ENCODE data around the gene WDR45B.

Gene WDR45B

GRCh38 chr17:82667668-82668000, 19.4 kb upstream of the WDR45B start:
- no peak for DNase-seq
- in situ Hi-C loops (cut with HindIII; ENCODE audit: low pct_ligation_motif_present, low sequenced_read_pairs): no loop called here
- no peak for TF ChIP-seq CTCF (IDR thresholded peaks at IDR 0.05; ENCODE audit: low read depth, low read length, missing control alignments)

GRCh38 chr17:82666931-82667667, 18.9 kb upstream of the WDR45B start:
- in situ Hi-C loops (cut with HindIII; ENCODE audit: low pct_ligation_motif_present, low sequenced_read_pairs): no loop called here
- Histone ChIP-seq H3K36me3 (replicated peaks) (no peaks in the 10 kb centered on the region), H3K27ac (no peak overlapping the region), H3K27me3 (replicated peaks) (no peaks in the 10 kb centered on the region), H3K4me3 (ENCODE audit: low read depth, low read length) (no peak overlapping the region)
- no peak for TF ChIP-seq CTCF (IDR thresholded peaks at IDR 0.05; ENCODE audit: low read depth, low read length, missing control alignments)
- DNase-seq: no peak

More at GRCh38 chr17:82667668-82668000, 19.4 kb upstream of the WDR45B start:
- Histone ChIP-seq H3K27ac (no peak overlapping the region), H3K36me3 (replicated peaks) (no peaks in the 10 kb centered on the region), H3K27me3 (replicated peaks) (no peaks in the 10 kb centered on the region), H3K4me3 (ENCODE audit: low read depth, low read length) (no peak overlapping the region)

GRCh38 chr17:82665891-82666290, 17.6 kb upstream of the WDR45B start:
- no peaks in the 10 kb centered on the region for H3K27me3 ChIP-seq (replicated peaks)
- in situ Hi-C loops (cut with HindIII; ENCODE audit: low pct_ligation_motif_present, low sequenced_read_pairs): no loop called here
- TF ChIP-seq CTCF (IDR thresholded peaks at IDR 0.05; ENCODE audit: low read depth, low read length, missing control alignments): no peak
- H3K36me3 ChIP-seq (replicated peaks): no peaks in the 10 kb centered on the region
- no peak overlapping the region for H3K27ac ChIP-seq
- no peak overlapping the region for H3K4me3 ChIP-seq (ENCODE audit: low read depth, low read length)
- DNase-seq: no peak

- no peak overlapping the region for H3K27ac ChIP-seq
- TF ChIP-seq CTCF (IDR thresholded peaks at IDR 0.05; ENCODE audit: low read depth, low read length, missing control alignments): no peak
- in situ Hi-C loops (cut with HindIII; ENCODE audit: low pct_ligation_motif_present, low sequenced_read_pairs): no loop called here
- no peak for DNase-seq
- no peaks in the 10 kb centered on the region for H3K36me3 ChIP-seq (replicated peaks)
- no peak overlapping the region for H3K4me3 ChIP-seq (ENCODE audit: low read depth, low read length)
- no peaks in the 10 kb centered on the region for H3K27me3 ChIP-seq (replicated peaks)
Measured at GRCh38 chr17:82665217-82665616, 17.0 kb upstream of the WDR45B start.

- Histone ChIP-seq H3K27ac (no peak overlapping the region), H3K4me3 (ENCODE audit: low read depth, low read length) (no peak overlapping the region), H3K27me3 (replicated peaks) (no peaks in the 10 kb centered on the region), H3K36me3 (replicated peaks) (no peaks in the 10 kb centered on the region)
- TF ChIP-seq CTCF (IDR thresholded peaks at IDR 0.05; ENCODE audit: low read depth, low read length, missing control alignments): no peak
- DNase-seq: no peak
- in situ Hi-C loops (cut with HindIII; ENCODE audit: low pct_ligation_motif_present, low sequenced_read_pairs): no loop called here
Measured at GRCh38 chr17:82664701-82665182, 16.5 kb upstream of the WDR45B start.

- no peak for TF ChIP-seq CTCF (IDR thresholded peaks at IDR 0.05; ENCODE audit: low read depth, low read length, missing control alignments)
- no peaks in the 10 kb centered on the region for H3K36me3 ChIP-seq (replicated peaks)
- no peaks in the 10 kb centered on the region for H3K27me3 ChIP-seq (replicated peaks)
- DNase-seq: no peak
- no peak overlapping the region for H3K27ac ChIP-seq
- no peak overlapping the region for H3K4me3 ChIP-seq (ENCODE audit: low read depth, low read length)
- in situ Hi-C loops (cut with HindIII; ENCODE audit: low pct_ligation_motif_present, low sequenced_read_pairs): no loop called here
Measured at GRCh38 chr17:82664276-82664575, 16.0 kb upstream of the WDR45B start.
